ENCODE data around the gene ARPC1B.
"Not testable (repeated sequence)": the region's sequence is repeated elsewhere in the genome, so short reads cannot be mapped to it uniquely, and the experiment has no call there.

The ARPC1B gene

GRCh38 chr7:99369767-99370391 is 4.7 kb upstream of the ARPC1B start:
- no peak for DNase-seq

GRCh38 chr7:99371376-99371920 is 3.1 kb upstream of the ARPC1B start:
- no peak for DNase-seq

GRCh38 chr7:99372275-99373090 is 2.0 kb upstream of the ARPC1B start:
- DNase-seq: peak; percentile 81

- DNase-seq: no peak
Measured at GRCh38 chr7:99373091-99374066, 1.2 kb upstream of the ARPC1B start.

GRCh38 chr7:99375070-99375807 is 709 bp downstream of the ARPC1B start:
- DNase-seq: peak; percentile 56

GRCh38 chr7:99379043-99379577 is 4.6 kb downstream of the ARPC1B start:
- DNase-seq: peak; percentile 41

GRCh38 chr7:99379693-99380031 is 5.1 kb downstream of the ARPC1B start:
- DNase-seq: not testable (repeated sequence)

GRCh38 chr7:99380032-99380822 is 5.7 kb downstream of the ARPC1B start:
- no peak for DNase-seq

GRCh38 chr7:99380823-99381663 is 6.5 kb downstream of the ARPC1B start:
- no peak for DNase-seq

- no peak for DNase-seq
Measured at GRCh38 chr7:99381664-99382075, 7.1 kb downstream of the ARPC1B start.

- no peak for DNase-seq
Measured at GRCh38 chr7:99383203-99383602, 8.7 kb downstream of the ARPC1B start.

- no peak for DNase-seq
Measured at GRCh38 chr7:99383791-99384370, 9.4 kb downstream of the ARPC1B start.

- DNase-seq: no peak
Measured at GRCh38 chr7:99384523-99384922, 10.0 kb downstream of the ARPC1B start.

GRCh38 chr7:99385564-99385963 is 11.0 kb downstream of the ARPC1B start:
- no peak for DNase-seq

GRCh38 chr7:99386584-99387238 is 12.2 kb downstream of the ARPC1B start:
- DNase-seq: no peak

- not testable (repeated sequence) for DNase-seq
Measured at GRCh38 chr7:99387239-99387635, 12.7 kb downstream of the ARPC1B start.

GRCh38 chr7:99387912-99388311 is 13.4 kb downstream of the ARPC1B start:
- DNase-seq: no peak

GRCh38 chr7:99389772-99390171 is 15.2 kb downstream of the ARPC1B start:
- DNase-seq: no peak

GRCh38 chr7:99390941-99391602 is 16.5 kb downstream of the ARPC1B start:
- DNase-seq: peak; percentile 21

All from eye (tissue), 1 donor.